AG08395 (cell line): ENCODE results near the gene NAXE.
"Not testable (repeated sequence)": the region's sequence is repeated elsewhere in the genome, so short reads cannot be mapped to it uniquely, and the experiment has no call there.

Experiments used
- DNase-seq: peaks from one replicate; pipeline ENCODE4 v3.0.0; 2012; ENCODE audit warnings: mixed read lengths, low spot score

NAXE gene

DNA sequence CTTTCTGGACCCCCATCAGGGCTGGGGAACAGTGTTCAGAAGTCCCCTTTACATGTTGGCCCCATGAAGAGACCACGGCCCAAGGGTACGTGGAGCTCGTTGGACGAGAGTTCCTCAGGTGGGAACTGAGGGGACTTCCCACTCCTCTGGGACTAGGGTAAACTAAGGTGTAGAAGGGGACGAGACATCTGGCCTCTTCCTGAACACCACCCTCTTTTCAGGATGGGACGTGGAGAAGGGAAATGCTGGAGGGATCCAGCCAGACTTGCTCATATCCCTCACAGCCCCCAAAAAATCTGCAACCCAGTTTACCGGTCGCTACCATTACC lies 2.0 kb downstream of the NAXE start:
- DNase-seq: no peak

DNA sequence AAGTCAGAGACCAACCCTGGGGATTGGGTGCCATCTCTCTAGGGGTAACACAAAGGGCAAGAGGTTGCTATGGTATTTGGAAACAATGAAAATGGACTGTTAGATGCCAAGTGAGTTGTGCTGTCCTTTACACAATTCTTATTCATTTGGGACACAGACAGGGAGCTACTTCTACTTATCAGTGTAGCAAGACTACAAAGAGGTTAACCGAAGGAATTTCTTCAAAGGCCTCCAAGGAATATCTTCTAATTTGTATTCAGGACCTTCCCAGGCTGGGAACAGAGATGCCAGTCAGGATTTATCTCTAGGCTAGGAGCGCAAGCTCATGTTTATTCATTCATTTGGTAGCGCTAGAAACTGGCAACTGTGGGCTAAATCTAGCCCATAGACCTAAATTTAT lies 2.6 kb downstream of the NAXE start:
- no peak for DNase-seq

DNA sequence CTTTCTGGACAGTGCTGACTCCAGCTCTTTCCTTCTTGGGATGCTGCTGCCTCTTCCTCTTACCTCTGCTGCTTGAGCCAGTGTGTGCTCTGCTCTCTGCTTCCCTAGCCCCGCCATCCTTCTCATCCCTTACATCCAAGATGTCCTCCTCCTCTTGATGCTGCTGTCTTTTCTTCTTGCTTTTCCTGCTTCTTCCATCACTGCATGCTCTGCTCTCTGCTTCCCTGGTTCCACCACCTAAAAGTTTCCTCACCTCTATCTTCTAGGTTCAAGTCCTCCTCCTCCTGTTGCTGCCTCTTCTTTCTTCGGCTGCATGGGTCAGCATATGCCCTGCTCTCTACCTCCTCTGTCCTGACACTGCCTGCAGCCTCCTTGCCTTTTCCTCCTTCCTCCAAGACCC lies 3.4 kb downstream of the NAXE start:
- DNase-seq: no peak

DNA sequence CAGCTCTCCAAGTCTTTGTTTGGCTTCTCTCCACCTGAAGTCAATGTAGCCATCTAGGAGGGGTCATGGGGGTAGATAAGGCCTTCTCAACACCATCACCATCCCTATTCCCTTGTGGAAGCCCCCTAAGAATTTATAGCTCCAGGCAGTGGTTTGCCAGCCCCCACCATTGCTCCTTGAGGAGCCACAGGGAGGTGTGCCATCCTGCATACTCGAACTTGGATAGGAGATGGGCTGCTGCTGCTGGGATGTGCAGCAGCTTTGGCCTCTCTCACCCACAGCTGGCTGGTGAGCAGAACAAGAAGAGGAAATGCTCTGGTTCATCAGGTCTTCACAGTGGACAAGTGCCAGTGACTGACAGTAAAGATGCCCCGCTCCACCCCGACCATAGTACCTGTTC lies 4.8 kb downstream of the NAXE start:
- no peak for DNase-seq

DNA sequence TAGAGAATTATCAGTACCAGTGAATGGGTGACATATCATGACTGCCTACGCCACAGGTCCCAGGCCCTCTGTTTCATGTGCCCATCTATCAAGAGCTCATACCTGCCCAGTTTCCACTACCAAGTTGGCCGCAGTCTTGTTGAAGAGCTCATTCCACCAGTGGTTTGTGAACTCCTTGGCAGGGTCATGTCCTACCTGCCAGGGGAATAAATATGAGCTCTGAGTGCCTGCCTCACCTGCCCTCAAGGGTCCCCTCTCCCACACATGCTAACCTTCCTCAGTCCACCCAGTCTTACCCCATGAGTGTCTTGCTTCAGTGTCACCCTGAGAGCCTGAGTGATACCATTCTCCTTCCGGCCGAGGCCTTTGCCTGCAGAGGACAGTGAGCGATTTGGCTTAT lies 6.5 kb downstream of the NAXE start:
- DNase-seq: no peak

DNA sequence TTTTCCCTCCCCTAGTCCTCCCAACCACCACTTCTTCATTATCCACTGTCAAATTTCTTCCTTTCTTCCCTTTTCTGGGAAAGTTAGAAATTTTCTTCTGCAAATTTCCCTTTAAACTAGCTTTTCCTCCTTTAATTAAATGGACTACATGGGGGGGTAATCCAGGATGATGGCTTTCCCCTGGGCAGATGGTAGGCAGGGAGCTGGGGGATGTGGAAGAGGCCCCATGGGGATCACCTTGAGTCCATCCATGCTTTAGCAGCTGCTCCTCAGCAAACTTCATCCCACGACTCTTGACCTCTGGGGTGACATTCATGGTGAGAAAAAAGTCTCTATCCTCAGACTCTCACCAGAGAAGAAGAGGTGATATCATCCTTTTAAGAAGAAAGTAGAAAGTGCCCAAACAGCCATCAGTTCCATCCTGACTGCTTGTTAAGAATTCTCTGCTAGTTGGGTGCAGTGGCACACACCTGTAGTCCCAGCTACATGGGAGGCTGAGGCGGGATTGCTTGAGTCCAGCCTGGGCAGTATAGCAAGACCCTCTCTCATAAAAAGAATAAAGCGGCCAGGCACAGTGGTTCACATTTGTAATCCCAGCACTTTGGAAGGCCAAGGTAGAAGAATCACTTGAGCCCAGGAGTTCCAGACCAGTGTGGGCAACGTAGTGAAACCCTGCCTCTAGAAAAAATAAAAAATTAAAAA lies 7.3 kb downstream of the NAXE start:
- no peak for DNase-seq

DNA sequence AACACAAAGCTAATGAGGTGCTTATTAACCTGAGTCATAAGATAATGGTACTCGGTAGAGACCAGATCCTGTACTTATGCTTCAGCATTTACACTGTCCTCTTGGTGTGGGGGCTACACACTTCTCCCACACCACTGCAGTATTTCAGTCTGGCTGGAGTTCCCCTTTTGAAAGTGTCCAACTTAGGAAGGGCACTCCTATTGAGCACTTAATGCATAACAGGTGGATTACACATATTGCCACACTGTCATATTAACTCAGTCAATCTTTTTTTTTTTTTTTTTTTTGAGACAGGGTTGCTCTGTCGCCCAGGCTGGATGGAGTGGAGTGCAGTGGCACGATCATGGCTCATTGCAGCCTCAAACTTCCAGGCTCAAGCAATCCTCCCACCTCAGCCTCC lies 8.2 kb downstream of the NAXE start:
- no peak for DNase-seq

DNA sequence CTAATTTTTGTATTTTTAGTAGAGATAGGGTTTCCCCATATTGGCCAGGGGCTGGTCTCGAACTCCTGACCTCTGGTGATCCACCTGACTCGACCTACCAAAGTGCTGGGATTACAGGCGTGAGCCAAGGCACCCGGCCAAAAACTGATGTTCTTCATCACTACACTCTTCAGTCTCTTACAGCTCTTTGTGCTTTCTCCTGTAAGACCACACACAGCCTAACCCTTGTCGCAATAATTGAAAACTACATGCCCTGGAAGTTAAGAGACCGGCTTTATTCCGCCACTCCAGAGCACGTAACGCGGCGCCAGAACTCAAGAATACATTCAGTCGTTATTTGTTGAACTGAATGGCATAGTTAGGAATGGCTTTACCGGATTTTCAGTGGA lies 9.2 kb downstream of the NAXE start:
- no peak for DNase-seq

DNA sequence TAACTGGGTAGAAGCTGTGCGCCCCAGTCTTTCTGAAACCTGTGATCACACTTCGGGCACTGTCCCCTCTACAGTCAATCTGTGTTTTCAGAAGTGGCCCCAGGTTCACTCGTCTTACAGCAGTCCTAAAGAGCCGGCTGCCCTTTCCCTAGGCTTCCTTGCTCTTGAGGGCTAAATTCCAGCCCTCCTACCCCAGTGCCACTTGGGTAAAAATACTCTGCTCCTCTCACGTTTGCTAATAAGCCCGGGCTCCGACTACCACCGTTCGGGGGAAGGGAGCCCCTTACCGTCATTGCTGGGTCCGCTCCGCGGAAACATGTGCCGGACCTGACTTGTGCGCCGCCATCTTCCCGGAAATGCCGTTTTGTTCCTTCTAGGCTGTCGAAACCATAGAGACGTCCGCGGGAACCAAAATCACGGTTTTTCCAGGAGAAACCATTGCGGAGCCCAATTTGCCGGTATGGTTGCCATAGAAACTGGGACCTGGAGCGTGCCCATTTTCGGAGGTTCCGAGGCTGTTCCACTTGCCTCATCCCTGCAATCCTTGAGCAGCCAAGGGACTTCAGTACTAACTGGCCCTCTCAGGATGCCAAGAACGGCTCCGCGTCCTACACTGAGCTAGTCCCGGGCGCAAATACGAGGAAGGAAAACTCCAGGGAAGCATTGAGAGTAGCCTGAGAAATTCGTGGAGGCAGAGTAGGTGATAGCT lies 9.7 kb downstream of the NAXE start, which contains the start of gene GPATCH4:
Gene GPATCH4, minus strand, starts transcription at position 358 of the 709 bp plus-strand sequence.
- peak; percentile 92 for DNase-seq

DNA sequence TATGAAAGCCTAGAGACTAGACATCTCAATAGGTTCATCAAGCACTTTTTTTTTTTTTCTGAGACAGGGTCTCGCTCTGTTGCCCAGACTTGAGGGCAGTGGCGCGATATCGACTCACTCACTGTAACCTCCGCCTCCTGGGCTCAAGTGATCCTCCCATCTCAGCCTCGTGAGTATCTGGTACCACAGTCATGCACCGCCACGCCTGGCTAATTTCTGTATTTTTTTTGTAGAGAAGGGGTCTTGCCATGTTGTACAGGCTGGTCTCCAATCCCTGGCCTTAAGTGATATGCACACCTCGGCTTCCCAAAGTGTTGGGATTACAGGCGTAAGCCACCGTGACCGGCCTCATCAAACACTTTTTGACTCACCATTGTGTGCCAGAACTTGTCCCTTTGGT lies 10.3 kb downstream of the NAXE start:
- no peak for DNase-seq

DNA sequence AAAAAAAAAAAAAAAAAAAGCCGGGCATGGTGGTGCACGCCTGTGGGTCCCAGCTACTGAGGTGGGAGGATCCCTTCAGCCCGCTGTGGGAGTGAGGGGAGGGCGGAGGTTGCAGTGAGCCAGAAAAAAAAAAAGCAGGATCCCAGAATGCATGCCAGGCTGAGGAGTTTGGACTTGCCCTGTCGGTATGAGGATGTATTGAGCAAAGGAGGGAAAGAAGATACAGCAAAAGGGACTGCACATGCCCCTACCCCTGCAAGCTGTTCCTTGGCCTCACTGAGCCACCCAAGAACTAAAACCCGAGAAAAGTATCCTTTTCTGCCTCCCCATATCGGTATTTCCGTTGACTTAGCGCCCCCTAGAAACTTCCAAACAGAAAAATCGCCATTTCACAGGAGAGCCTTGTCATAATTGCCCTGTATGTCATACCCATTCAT lies 11.0 kb downstream of the NAXE start:
- DNase-seq: no peak

DNA sequence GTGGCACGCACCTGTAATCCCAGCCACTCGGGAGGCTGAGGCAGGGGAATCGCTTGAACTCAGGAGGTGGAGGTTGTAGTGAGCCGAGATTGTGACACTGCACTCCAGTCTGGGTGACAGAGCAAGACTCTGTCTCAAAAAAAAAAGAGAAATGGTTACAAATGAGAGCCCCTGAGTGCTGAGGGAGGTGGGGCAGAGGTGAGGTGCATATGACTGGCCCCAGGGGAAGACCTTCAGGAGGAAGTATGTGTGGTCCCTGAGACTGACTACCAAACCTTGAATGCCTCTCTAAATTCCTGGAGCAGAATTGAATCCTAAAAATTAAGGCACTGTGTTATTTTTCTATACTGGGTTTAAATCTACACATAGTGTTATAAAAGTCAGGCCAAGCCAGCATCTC lies 15.8 kb downstream of the NAXE start:
- DNase-seq: not testable (repeated sequence)

DNA sequence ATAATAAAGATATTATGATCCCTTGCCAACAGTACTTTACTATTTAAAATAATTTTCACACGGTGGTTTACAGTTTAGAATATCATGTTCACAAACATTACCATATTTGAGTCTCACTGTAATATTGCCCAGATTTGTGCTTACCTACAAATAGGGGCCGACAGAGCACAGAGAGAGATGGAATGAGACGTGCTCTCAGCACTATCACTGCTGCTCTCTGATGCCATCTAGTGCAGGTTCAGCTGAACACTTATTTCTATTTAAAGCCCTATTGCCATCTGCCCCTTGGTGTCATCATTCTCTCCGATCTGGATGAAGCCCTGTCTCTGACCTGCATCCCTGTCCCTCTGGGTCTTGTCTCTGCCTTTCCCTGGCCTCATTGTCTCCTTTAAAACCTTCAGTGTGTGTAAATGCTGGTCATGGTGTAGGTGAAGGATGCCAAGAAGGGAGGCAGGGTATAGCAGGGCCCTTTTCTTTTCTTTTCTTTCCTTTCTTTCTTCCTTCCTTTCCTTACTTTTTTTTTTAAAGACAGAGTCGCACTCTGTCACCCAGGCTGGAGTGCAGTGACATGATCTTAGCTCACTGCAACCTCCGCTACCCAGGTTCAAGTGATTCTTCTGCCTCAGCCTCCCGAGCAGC lies 16.6 kb downstream of the NAXE start:
- peak; percentile 79 for DNase-seq

DNA sequence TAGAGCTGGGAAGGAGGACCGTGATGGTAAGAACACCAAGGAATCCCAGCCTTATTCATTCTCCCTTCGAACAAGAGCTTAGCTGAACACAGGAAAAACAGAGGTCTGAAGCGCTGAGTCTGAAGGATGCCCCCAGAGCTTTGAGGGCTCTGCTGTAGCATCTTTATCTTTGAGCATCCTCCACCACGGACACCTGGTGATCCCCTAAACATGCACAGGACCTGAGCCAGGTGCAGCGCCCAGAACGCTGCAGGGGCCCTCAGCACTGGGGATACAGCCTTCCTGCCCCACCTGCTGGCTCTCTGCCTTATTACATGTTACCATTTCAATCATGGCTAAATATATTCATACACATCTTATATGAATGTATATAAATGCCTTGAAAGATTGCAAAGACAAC lies 17.4 kb downstream of the NAXE start:
- DNase-seq: no peak

DNA sequence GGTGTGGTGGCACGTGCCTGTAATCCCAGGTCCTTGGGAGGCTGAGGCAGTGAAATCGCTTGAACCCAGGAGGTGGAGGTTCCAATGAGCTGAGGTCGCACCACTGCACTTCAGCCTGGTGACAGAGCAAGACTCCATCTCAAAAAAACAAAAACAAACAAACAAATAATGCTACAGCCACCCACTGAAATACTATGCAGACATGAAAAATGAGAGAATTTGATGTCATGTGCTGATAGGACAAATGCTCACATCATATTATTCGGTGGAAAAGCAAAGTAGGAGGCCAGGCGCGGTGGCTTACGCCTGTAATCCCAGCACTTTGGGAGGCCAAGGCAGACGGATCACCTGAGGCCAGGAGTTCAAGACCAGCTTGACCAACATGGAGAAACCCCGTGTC lies 18.5 kb downstream of the NAXE start:
- not testable (repeated sequence) for DNase-seq

DNA sequence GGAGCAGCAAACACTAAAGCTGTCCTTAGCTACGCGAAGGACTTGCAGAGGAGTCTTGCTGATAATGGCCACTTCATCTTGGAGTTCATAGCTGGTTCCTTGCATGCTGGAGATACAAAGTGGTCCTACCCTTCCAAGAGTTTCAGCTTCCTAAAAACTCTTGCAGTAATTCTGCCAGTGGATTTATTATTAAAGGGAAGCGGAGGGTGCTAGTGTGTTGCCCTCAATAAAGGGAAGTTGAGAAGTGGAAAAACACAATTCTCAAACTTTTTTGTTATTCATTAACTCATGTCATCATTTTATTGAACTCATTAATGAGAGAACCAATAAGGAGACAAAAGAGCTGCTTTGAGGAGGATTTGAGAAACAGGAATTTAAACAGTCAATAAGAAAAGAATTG lies 21.1 kb downstream of the NAXE start:
- DNase-seq: no peak

DNA sequence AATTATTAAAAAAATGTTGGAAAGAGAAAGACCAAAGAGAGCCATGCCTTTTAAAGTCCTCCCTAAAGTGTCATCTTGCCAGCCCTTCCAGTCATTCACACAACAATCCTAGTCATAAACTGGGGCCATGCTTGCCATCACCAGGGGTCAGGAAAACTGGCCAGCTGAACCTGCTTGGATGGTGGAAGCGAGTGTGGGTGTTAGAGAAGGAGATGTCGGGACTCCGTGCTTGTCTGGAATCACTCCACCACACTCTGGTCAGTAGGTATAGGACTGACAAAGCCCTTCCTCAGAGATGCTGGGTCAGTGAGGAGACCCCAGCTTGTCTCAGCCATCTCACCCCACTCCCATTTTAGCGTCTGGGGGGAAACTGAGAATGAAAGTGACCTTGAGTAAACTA lies 24.4 kb downstream of the NAXE start:
- DNase-seq: no peak

DNA sequence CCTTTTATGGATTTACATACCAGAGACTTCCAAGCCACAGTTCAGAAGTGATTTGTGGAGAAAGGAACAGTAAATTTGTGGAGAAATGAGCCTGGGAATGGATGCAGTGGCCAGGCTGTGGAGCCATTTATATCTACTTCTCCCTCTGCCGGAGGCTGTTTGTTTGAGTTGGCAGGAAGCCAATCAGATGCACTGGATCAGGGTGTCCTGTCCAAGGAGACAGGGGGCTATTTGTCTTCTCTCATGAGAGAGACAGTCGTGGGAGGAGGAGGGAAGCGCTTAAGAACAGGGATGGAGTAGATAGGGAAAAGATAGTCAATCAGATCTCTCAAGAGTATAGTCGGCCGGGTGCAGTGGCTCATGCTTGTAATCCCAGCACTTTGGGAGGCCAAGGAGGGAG lies 24.9 kb downstream of the NAXE start:
- peak; percentile 26 for DNase-seq

DNA sequence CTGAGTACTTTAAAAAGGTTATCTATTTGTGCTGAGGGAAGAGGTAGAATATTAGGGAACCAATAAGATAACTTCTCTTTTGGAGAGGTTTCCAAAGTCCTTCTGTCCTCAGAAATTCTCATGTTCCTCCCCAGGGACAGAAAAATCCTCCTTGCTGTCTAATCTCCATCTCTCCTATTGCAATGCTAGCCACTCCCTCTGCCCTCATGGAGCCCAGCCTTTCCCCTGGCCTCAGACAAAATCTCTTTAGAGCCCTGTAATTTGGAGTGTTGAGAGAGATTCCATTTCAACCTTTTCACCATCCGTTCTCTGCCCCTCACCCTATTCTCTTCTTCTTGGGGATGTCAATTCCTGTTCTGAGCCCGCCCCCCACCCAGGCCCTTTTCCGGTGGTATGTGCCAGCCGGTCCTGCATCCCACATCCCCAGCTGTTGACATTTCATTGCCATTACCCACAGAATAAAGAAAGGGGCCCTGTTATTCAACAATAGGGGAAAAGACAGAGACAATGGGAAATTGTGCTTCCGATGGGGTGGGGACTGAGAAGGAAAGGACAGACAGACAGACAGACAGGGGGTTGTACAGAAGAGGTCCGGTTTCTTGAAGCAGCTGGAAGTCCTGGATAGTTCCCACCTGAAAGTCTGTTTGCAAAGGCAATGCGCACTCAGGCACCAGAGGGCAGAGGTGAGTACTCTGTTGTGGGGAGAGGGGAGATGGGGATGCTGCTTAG lies 27.4 kb downstream of the NAXE start, which contains the start of gene HAPLN2:
Gene HAPLN2, plus strand, starts transcription at position 563 of the 729 bp plus-strand sequence. CDS start 4,076 bp downstream, outside the sequence.
- no peak for DNase-seq

DNA sequence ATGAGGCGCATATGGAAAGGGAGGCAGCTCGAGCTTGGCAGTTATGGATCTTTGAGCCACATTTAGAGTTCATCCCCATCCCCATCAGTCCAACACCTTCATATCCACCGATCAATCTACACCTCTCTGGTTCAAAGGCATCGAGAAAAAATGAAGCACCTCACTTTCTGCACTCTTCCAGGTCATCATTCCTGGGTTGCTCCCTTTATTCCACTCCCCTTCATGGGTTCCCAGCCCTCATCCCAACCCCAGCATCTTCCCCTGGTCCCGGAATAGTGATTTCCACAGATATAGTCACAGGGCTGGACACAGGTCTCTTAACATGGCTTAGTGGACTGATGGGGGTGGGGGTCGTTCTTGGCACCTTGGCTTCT lies 28.0 kb downstream of the NAXE start:
- no peak for DNase-seq

DNA sequence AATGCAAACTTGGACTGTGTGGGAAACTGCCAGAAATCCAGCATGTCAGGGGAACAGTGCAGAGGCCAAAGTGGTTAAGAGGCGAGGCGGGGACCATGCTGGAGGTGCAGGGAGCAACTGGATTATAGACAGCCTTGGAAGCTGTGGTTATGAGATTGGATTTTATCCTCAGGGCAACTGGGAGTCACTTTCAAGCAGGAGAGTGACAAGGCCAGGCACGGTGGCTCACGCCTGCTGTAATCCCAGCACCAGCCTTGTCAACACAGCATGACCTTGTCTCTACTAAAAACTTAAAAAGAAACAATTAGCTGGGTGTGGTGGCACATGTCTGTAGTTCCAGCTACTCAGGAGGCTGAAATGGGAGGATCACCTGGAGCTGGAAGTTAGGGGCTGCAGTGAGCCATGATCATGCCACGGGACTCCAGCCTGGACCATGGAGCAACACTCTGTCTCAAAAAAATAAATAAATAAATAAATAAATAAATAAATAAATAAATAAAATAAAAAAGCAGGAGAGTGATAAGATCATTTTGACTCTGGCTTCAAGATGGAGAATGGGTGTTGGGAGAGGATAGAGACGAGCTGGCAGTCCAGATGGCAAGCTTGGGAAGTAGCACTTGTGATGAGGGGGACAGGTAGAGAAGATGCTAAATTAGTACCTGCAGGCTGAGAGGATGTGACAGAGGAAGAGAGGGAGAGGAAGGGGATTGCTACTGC lies 31.2 kb downstream of the NAXE start:
- no peak for DNase-seq
